NCI-H1105 (cell line): ENCODE data around the gene RMI2.
"Not testable (repeated sequence)": the region's sequence is repeated elsewhere in the genome, so short reads cannot be mapped to it uniquely, and the experiment has no call there.

Experiments used
- DNase-seq: peaks from one replicate; lab custom pipeline; 2025; lab: John Stamatoyannopoulos, UW

The RMI2 gene

DNA sequence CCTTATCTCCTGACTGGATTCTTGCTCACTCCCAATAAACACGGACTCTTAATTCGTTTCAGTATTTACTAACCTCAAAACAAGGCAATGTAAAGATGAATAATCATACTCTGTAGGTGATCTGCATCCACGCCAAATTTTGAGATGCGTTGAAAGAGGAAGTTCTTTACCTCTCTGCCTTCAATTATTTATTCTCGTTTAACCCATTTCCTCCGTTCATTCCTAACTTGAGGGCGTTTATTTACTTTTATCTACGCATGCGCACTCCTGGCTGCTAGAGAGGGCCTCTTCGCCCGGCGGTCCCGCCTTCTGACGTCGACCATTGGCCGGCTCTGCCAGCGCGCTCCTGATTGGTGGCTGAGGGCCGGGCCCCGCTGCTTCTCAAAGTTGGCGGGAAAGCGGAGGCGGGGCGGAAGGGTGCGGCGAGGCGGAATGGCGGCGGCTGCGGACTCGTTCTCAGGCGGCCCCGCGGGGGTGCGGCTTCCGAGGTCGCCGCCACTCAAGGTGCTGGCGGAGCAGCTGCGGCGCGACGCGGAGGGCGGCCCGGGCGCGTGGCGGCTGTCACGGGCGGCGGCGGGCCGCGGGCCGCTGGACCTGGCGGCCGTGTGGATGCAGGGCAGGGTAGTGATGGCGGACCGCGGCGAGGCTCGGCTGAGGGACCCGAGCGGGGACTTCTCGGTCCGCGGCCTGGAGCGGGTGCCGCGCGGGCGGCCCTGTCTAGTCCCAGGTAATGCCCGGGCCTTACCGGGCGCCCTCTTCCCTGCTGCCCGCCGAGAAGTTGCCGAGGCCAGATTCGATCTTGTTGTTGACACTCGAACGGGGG lies at the start of gene RMI2:
RMI2 (plus strand) TSS at position 420 of the 823 bp plus-strand sequence; CDS start at position 433, 13 bp downstream.
- DNase-seq = peak; percentile 95

GRCh38 chr16:11295672-11296071 lies 49.6 kb upstream of the RMI2 start:
- DNase-seq = no peak

GRCh38 chr16:11296351-11296705 lies 48.9 kb upstream of the RMI2 start:
- no peak for DNase-seq

DNA sequence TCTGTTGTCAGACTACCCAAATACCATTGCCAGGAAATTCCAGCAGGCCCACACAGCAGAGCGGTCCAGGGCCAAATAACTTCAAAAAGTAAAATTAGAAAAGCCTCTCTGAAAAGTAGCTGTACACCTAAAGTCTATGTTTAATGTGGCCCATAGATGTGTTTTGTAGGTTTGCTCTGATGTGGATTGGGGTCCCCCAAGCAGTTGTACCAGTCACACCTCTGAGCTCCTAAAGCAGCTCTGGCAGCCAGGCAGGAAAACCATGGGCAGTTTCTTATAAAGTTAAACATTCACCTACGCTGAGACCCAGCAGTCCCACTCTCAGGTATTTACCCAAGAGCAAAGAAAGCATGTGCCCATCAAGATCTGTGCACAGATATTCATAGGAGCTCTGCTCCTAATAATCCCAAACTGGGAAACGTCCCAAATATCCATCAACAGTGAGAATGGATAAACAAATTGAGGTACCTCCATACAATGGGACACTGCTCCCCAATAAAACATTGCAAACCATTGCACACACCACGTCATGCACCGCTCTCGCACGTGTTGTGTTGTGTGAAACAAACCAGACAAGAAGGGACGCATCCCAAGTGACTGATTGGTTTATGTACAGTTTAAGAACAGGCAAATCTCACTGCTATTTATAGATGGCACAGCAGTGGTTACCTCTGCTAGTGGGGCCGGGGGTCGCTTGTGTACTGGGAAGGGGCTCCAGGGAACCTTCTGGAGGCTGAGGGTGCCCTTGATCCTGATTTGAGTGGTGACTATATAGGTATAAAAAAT lies 48.4 kb upstream of the RMI2 start:
- no peak for DNase-seq

GRCh38 chr16:11297492-11298142 lies 47.6 kb upstream of the RMI2 start:
- peak; percentile 75 for DNase-seq

- no peak for DNase-seq
These were observed 46.9 kb upstream of the RMI2 start for GRCh38 chr16:11298143-11298900.

DNA sequence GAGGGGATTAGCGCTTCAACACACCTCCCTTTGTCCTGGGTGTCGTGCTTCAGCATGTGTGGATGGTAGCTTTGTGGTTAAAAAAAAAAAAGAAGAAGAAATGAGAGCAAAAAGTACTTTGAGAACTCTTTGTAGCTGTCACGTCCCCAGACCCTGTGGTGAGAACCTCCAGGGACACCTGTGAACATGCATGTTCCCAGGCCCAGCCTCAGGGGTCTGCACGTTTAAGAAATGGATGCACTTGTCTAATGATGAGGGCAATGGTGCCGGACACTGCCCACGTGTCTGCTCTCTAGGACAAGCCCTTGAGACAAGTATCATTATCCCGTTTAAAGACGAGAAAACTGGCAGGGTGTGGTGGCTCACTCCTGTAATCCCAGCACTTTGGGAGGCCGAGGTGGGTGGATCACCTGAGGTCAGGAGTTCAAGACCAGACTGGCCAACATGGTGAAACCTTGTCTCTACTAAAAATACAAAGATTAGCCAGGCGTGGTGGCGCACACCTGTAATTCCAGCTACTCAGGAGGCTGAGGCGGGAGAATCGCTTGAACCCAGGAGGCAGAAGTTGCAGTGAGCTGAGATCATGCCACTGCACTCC lies 46.2 kb upstream of the RMI2 start:
- DNase-seq = not testable (repeated sequence)

- DNase-seq = no peak
These were observed 45.2 kb upstream of the RMI2 start for GRCh38 chr16:11299865-11300559.

DNA sequence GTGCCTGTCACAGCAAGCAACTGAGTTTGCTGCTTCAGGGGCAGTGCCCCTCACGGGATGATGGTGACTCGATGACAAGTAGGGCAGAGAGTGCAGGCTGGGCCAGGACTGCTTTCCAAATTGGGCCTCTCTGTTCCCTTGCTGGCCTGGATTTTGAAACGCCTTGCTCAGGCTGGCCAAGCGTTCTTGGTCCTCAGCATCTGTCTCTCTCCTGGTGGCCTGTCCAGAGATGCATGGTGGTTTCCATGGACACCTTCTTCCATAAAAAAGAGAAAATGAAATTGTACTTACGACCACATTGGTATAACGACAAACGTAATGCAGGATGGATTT lies 44.7 kb upstream of the RMI2 start:
- no peak for DNase-seq

- DNase-seq = no peak
These were observed 43.4 kb upstream of the RMI2 start for GRCh38 chr16:11301645-11302501.

DNA sequence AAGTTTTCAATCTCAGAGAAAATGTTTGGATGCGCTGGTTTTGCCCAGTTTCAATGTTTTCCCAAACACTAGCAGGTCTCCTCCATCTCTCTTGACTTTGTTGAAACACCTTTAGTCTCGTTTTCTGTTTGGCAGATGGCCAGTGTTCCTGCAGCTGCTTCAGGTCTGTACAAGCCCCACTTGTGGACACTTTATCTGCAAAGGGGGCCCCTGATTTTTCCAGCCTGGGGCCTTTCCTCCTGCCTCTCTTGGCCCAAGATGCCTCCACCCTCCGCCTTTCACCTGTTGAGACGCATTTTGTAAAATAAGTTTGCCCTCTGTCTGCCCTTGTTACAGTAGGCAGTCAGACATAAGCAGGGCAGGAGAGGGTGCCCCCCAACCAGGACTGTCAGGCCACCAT lies 42.3 kb upstream of the RMI2 start:
- peak; percentile 89 for DNase-seq

- peak; percentile 78 for DNase-seq
These were observed 41.7 kb upstream of the RMI2 start for GRCh38 chr16:11303405-11304138.

DNA sequence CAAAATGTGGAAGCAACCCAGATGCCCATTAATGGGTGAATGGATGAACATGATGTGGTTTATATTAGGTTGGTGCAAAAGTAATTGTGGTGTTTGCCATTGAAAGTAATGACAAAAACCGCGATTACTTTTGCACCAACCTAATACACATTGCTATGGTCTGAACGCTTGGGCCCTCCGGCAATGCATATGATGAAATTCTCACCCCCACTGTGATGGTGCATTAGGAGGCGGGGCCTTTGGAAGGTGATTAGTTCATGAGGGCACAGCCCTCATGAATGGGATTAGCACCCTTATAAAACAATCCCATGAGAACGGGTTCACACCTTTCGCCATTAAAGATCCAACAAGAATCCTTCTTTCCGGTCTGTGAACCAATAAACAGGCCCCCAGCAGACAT lies 38.9 kb upstream of the RMI2 start:
- DNase-seq = no peak

GRCh38 chr16:11306997-11307638 lies 38.1 kb upstream of the RMI2 start:
- DNase-seq = no peak

DNA sequence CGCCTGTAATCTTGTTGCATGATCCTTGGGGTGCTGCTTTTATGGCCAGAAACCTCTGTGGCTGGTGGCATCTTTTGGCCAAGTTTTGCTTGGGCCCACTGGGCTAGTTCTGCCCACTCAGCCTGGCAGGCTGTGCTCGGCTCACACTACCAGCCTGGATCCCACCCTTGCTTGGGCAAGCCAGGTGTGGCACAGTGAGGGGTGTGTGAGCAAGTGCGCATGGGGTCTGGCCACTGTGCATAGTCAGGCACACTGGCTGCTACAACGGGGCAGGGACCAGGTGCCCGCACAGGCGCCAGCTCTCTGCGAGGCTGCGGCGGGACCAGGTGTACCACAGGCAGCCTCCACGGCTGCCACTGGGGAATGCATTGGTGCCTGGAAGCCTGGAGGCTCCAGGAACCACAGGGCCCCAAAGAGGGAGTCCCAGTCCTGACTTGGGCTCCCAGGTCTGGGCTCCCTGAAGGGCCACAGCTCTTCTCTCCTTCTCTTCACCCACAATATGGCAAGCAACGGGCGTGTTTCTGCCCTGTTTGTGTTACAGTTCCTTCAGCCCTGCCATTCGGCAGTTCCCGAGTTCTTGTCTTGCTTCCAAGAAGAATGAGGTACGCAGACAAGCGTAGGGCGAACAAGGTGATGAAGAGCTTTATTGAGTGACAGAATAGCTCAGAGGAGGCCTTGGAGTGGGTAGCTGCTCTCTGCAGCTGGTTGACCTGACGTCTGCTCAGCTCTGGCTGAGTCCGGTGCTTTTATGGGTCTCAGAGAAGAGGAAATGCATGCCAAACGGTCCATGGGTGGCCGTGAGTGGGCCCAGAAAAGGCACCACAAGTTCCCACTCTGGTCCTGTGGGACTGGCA lies 37.4 kb upstream of the RMI2 start:
- no peak for DNase-seq

GRCh38 chr16:11308493-11309283 lies 36.6 kb upstream of the RMI2 start:
- no peak for DNase-seq
